Osteocyte (in vitro differentiated cells): ENCODE data around the gene TMEM220. TPM values are rescaled to one million over a fixed set of nuclear protein-coding genes. Genes with fewer than 3 reads are reported as not detected.

Source experiments
- DNase-seq: peaks from one replicate; pipeline ENCODE4 v3.0.0; 2021; ENCODE audit warnings: mixed read lengths; ENCODE audit not compliant: unreplicated experiment; ENCODE audit errors: extremely low spot score
- H3K27ac Mint-ChIP-seq: one replicate; pipeline ENCODE4 v1.8.0; 2021; ENCODE audit warnings: mild to moderate bottlenecking, mixed read lengths; ENCODE audit not compliant: unreplicated experiment
- H3K27me3 Mint-ChIP-seq: one replicate; pipeline ENCODE4 v1.8.0; 2021; ENCODE audit warnings: mixed read lengths; ENCODE audit not compliant: unreplicated experiment
- H3K36me3 Mint-ChIP-seq: one replicate; pipeline ENCODE4 v1.8.0; 2021; ENCODE audit warnings: mixed read lengths; ENCODE audit not compliant: unreplicated experiment
- H3K4me1 Mint-ChIP-seq: one replicate; pipeline ENCODE4 v1.8.0; 2021; ENCODE audit warnings: mixed read lengths; ENCODE audit not compliant: unreplicated experiment
- H3K4me3 Mint-ChIP-seq: one replicate; pipeline ENCODE4 v1.8.0; 2021; ENCODE audit warnings: mild to moderate bottlenecking, moderate library complexity, mixed read lengths; ENCODE audit not compliant: unreplicated experiment
- H3K9me3 Mint-ChIP-seq: one replicate; pipeline ENCODE4 v1.8.0; 2021; ENCODE audit warnings: mixed read lengths; ENCODE audit not compliant: unreplicated experiment
- CTCF ChIP-seq: fragments of 200-600 bp; sonication (generic); IDR thresholded peaks from 2 replicates; pipeline ENCODE4 v1.5.0; 2021; ENCODE audit warnings: antibody characterized with exemption, mild to moderate bottlenecking, moderate library complexity
- total RNA-seq: library from RNA; stranded (reverse); gene quantifications from 2 replicates; pipeline ENCODE4 v1.2.1, GENCODE V29; 2021

The TMEM220 gene
- total RNA-seq, 1 donor from 2014 or later: 6.8 TPM

GRCh38 chr17:10769840-10770239 lies 40.0 kb upstream of the TMEM220 start:
- TF ChIP-seq CTCF: no peak
- Mint-ChIP-seq H3K4me3 (no peak overlapping the region), H3K36me3 (no peaks in the 10 kb centered on the region), H3K4me1 (no peaks in the 10 kb centered on the region), H3K9me3 (peaks cover 11% of the 10 kb centered on the region), H3K27me3 (no peaks in the 10 kb centered on the region), H3K27ac (no peak overlapping the region)
- no peak for DNase-seq

- H3K27me3 Mint-ChIP-seq: no peaks in the 10 kb centered on the region
- no peaks in the 10 kb centered on the region for H3K36me3 Mint-ChIP-seq
- H3K4me3 Mint-ChIP-seq: no peak overlapping the region
- no peak for DNase-seq
- TF ChIP-seq CTCF: no peak
- no peaks in the 10 kb centered on the region for H3K4me1 Mint-ChIP-seq
- peaks cover 11% of the 10 kb centered on the region for H3K9me3 Mint-ChIP-seq
- H3K27ac Mint-ChIP-seq: no peak overlapping the region
Measured at GRCh38 chr17:10768750-10769251, 39.0 kb upstream of the TMEM220 start.

GRCh38 chr17:10767232-10767631 lies 37.4 kb upstream of the TMEM220 start:
- H3K36me3 Mint-ChIP-seq: no peaks in the 10 kb centered on the region
- no peaks in the 10 kb centered on the region for H3K27me3 Mint-ChIP-seq
- no peak overlapping the region for H3K4me3 Mint-ChIP-seq
- H3K27ac Mint-ChIP-seq: no peak overlapping the region
- no peak for TF ChIP-seq CTCF
- H3K9me3 Mint-ChIP-seq: peaks cover 4% of the 10 kb centered on the region
- H3K4me1 Mint-ChIP-seq: no peaks in the 10 kb centered on the region
- DNase-seq: no peak

- TF ChIP-seq CTCF: no peak
- H3K27me3 Mint-ChIP-seq: no peaks in the 10 kb centered on the region
- no peaks in the 10 kb centered on the region for H3K36me3 Mint-ChIP-seq
- no peak overlapping the region for H3K27ac Mint-ChIP-seq
- no peak for DNase-seq
- H3K9me3 Mint-ChIP-seq: no peaks in the 10 kb centered on the region
- H3K4me3 Mint-ChIP-seq: no peak overlapping the region
- H3K4me1 Mint-ChIP-seq: no peaks in the 10 kb centered on the region
Measured at GRCh38 chr17:10762037-10762436, 32.2 kb upstream of the TMEM220 start.

- H3K36me3 Mint-ChIP-seq: no peaks in the 10 kb centered on the region
- TF ChIP-seq CTCF: no peak
- no peak for DNase-seq
- no peak overlapping the region for H3K27ac Mint-ChIP-seq
- no peak overlapping the region for H3K4me3 Mint-ChIP-seq
- H3K4me1 Mint-ChIP-seq: no peaks in the 10 kb centered on the region
- no peaks in the 10 kb centered on the region for H3K9me3 Mint-ChIP-seq
- peaks cover 3% of the 10 kb centered on the region for H3K27me3 Mint-ChIP-seq
Measured at GRCh38 chr17:10761281-10761680, 31.5 kb upstream of the TMEM220 start.
